RWPE2 (cell line): ENCODE data around the gene GALNT16.

ENCODE experiments used
- ATAC-seq: fragments of 200-7000 bp; cut with Tn5 transposase; 3 replicates; pipeline ENCODE4 v1.9.1; 2021; ENCODE audit warnings: low read depth
- DNase-seq: peaks from one replicate; pipeline ENCODE4 v3.0.0-alpha.2; 2020; ENCODE audit warnings: low spot score
- H3K27ac ChIP-seq: fragments of 450-650 bp; 2 replicates; pipeline ENCODE4 v1.5.1; 2017; ENCODE audit warnings: mild to moderate bottlenecking; ENCODE audit not compliant: poor library complexity, severe bottlenecking
- H3K27me3 ChIP-seq: fragments of 250-450 bp; sonication (Bioruptor Pico); 2 replicates; pipeline ENCODE4 v1.5.1; 2021; ENCODE audit warnings: mild to moderate bottlenecking, moderate library complexity; ENCODE audit not compliant: insufficient read depth, poor library complexity, severe bottlenecking
- H3K36me3 ChIP-seq: fragments of 250-450 bp; sonication (Bioruptor Pico); 2 replicates; pipeline ENCODE4 v1.5.1; 2020; ENCODE audit warnings: low read depth, mild to moderate bottlenecking, moderate library complexity
- H3K4me1 ChIP-seq: fragments of 250-450 bp; sonication (Bioruptor Pico); 2 replicates; pipeline ENCODE4 v1.5.1; 2021; ENCODE audit warnings: mild to moderate bottlenecking, moderate library complexity; ENCODE audit not compliant: insufficient read depth, poor library complexity, severe bottlenecking
- H3K4me3 ChIP-seq: fragments of 250-450 bp; sonication (Bioruptor Pico); 2 replicates; pipeline ENCODE4 v1.5.1; 2021; ENCODE audit warnings: mild to moderate bottlenecking, moderate library complexity; ENCODE audit not compliant: severe bottlenecking
- H3K9me3 ChIP-seq: fragments of 250-450 bp; sonication (Bioruptor Pico); 2 replicates; pipeline ENCODE4 v1.5.1; 2021; ENCODE audit warnings: mild to moderate bottlenecking, moderate library complexity; ENCODE audit not compliant: severe bottlenecking
- CTCF ChIP-seq: fragments of 450-650 bp; IDR thresholded peaks from one replicate; pipeline ENCODE4 v1.5.1; 2017; ENCODE audit warnings: mild to moderate bottlenecking, moderate library complexity; ENCODE audit not compliant: poor library complexity, severe bottlenecking

The GALNT16 gene

GRCh38 chr14:69291396-69291795, 31.4 kb downstream of the GALNT16 start:
- no peak for TF ChIP-seq CTCF
- H3K9me3 ChIP-seq, result no peaks in the 10 kb centered on the region

GRCh38 chr14:69291891-69292561, 32.1 kb downstream of the GALNT16 start:
- ATAC-seq, result peak; percentile 52
- no peak overlapping the region for H3K27ac ChIP-seq
- H3K27me3 ChIP-seq, result no peaks in the 10 kb centered on the region
- no peaks in the 10 kb centered on the region for H3K9me3 ChIP-seq
- peak; percentile 62 for DNase-seq
- H3K4me3 ChIP-seq, result no peak overlapping the region
- TF ChIP-seq CTCF, result no peak
- no peaks in the 10 kb centered on the region for H3K36me3 ChIP-seq
- H3K4me1 ChIP-seq, result no peaks in the 10 kb centered on the region

More at GRCh38 chr14:69291396-69291795, 31.4 kb downstream of the GALNT16 start:
- H3K4me1 ChIP-seq, result no peaks in the 10 kb centered on the region
- ATAC-seq, result no peak
- H3K36me3 ChIP-seq, result no peaks in the 10 kb centered on the region
- H3K27ac ChIP-seq, result no peak overlapping the region
- no peak overlapping the region for H3K4me3 ChIP-seq
- no peaks in the 10 kb centered on the region for H3K27me3 ChIP-seq
- peak; percentile 37 for DNase-seq

DNA sequence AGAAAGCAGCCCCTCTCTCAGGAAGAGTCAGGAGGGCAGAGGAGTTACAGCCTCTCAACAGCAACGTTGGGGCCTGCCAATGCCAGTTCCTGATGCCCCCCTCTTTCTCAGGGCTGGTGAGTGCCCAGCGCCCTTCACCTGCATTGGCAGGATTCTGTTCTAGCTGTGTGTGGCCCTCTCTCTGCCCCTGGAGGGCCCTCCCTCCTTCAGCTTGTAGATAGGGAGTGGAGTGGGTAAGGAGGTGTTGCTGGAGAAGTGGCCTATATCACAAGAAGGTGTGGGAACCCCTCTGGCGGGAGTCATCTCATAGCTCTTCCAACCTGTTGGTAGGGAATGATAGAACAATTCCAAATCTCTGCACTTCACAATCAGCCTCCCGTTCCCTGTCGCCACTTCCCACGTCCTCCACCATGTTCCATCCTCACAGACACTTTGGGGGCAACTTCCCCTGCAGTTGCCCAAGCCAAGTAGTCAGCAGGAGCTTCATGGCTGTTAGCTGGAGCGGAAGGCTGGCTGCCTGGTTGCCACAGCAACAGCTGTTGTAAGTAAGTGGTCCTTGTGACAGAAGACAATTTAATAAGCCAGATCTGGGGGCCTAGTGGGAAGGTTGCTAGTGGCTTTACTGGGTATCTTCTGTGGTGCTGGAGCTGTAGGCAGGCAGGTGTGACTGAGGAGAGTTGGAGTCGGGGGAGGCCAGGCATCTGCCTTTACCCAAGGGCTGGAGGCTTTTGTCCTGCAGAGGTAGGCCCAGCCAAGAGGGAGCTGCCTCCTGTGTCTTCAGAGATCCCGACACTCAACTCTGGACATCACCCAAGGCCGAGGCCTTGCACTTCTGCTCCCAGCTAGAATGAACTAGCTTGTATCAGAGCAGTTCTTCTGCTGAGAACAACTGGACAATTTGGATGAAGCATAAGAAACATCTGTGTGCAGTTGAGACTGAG, 38.4 kb downstream of the GALNT16 start:
- Histone ChIP-seq H3K4me3 (no peak overlapping the region), H3K9me3 (no peaks in the 10 kb centered on the region), H3K4me1 (no peaks in the 10 kb centered on the region), H3K36me3 (no peaks in the 10 kb centered on the region), H3K27ac (no peak overlapping the region), H3K27me3 (peaks cover 10% of the 10 kb centered on the region)
- ATAC-seq (no peak), DNase-seq (peak; percentile 40)
- no peak for TF ChIP-seq CTCF

DNA sequence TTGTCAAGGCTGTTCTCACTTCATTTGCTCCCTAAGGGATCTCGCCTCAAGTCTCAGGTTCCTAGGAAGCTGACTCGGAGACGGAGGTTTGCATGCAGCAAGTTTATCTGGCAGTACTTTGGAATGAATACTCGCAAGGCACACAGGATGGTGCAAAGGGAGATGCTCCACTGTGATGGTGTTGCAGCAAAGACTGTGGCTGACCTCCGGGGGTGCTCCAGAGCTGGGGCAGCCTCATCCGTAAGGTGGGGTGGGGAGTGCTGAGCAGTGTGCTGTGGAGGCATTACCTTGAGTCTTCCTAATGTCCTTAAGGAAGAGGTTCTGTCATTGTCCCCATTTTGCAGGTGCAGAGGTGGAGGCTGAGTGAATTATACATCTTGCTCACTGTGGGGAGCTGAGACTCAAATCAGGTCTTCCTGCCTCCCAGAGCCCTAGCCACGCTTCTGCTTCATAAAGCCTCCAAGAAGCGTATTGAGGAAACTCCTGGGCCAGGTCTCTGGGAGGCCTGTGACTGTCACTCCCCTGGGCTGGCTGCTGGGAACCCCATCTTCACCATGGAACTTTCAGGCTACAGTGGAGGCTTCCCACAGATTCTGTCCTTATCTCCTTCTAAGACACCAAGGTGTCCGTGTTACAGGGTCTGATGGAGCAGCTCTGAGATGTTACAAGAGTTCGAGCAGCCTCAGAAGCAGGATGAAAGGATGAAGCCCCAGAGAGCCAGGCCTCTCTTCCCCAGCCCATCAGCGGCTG, 39.5 kb downstream of the GALNT16 start:
- H3K27me3 ChIP-seq, result peaks cover 19% of the 10 kb centered on the region
- no peaks in the 10 kb centered on the region for H3K36me3 ChIP-seq
- no peak overlapping the region for H3K4me3 ChIP-seq
- H3K27ac ChIP-seq, result no peak overlapping the region
- TF ChIP-seq CTCF, result peak; percentile 24
- H3K4me1 ChIP-seq, result no peaks in the 10 kb centered on the region
- peak; percentile 44 for DNase-seq
- H3K9me3 ChIP-seq, result no peaks in the 10 kb centered on the region
- ATAC-seq, result peak; percentile 72; the same call in 1 of the 3 replicates
